ENCODE results near the gene SPOUT1.

SPOUT1 gene

DNA sequence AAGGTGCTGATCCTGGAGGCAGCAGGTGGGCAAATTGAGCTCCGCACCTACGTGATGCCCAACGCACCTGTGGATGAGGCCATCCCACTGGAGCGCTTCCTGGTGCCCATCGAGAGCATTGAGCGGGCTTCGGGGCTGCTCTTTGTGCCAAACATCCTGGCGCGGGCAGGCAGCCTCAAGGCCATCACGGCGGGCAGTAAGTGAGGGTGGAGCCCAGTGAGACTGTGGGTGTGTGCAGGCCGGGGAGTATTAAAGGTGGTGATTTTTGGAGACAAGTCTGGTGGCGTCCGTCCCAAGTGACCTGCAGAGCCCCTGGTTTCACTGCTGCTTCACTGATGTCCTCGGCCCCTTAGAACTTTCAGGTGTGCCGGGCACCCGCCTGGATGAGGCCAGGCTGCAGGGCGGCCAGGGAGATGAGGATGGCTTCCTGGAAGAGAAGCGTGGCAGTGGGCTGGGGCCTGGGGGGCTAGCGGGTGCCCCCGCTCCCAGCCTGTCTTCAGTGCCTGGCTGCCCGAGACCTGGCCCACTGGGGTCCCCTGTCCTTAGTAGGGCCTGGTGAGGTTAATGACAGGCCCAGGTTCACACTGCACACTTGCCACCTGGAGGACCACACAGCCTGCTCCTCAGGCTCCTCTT is 7.1 kb downstream of the SPOUT1 start:
- DNase-seq (ENCODE audit: low read depth, low spot score) = no peak
- Histone ChIP-seq H3K27me3 (ENCODE audit: control insufficient read depth, insufficient read depth, low read length) (no peaks in the 10 kb centered on the region), H3K36me3 (ENCODE audit: control insufficient read depth, insufficient read depth, low read length) (peaks cover 46% of the 10 kb centered on the region), H3K4me3 (ENCODE audit: low read length) (no peak overlapping the region), H3K4me1 (ENCODE audit: control insufficient read depth, insufficient read depth, low read length) (no peaks in the 10 kb centered on the region; the same call in 1 of the 2 replicates), H3K9me3 (ENCODE audit: control insufficient read depth, insufficient read depth, low read length) (no peaks in the 10 kb centered on the region), H3K27ac (ENCODE audit: low read length) (no peak overlapping the region)
- WGBS (ENCODE audit: insufficient coverage, insufficient read length) = no CpG with 5 or more reads among the region's 22 CpGs

GRCh38 chr9:128821584-128822406 is 7.8 kb downstream of the SPOUT1 start:
- no peaks in the 10 kb centered on the region for H3K27me3 ChIP-seq (ENCODE audit: control insufficient read depth, insufficient read depth, low read length)
- H3K4me3 ChIP-seq (ENCODE audit: low read length) = no peak overlapping the region
- DNase-seq (ENCODE audit: low read depth, low spot score) = no peak
- no CpG with 5 or more reads among the region's 16 CpGs for WGBS (ENCODE audit: insufficient coverage, insufficient read length)
- H3K4me1 ChIP-seq (ENCODE audit: control insufficient read depth, insufficient read depth, low read length) = no peaks in the 10 kb centered on the region; the same call in 1 of the 2 replicates
- no peak overlapping the region for H3K27ac ChIP-seq (ENCODE audit: low read length)
- no peaks in the 10 kb centered on the region for H3K9me3 ChIP-seq (ENCODE audit: control insufficient read depth, insufficient read depth, low read length)
- peaks cover 41% of the 10 kb centered on the region for H3K36me3 ChIP-seq (ENCODE audit: control insufficient read depth, insufficient read depth, low read length)

GRCh38 chr9:128820665-128821583 is 8.7 kb downstream of the SPOUT1 start:
- H3K9me3 ChIP-seq (ENCODE audit: control insufficient read depth, insufficient read depth, low read length) = no peaks in the 10 kb centered on the region
- no peaks in the 10 kb centered on the region; the same call in 1 of the 2 replicates for H3K4me1 ChIP-seq (ENCODE audit: control insufficient read depth, insufficient read depth, low read length)
- H3K27me3 ChIP-seq (ENCODE audit: control insufficient read depth, insufficient read depth, low read length) = no peaks in the 10 kb centered on the region
- no CpG with 5 or more reads among the region's 24 CpGs for WGBS (ENCODE audit: insufficient coverage, insufficient read length)
- H3K36me3 ChIP-seq (ENCODE audit: control insufficient read depth, insufficient read depth, low read length) = peaks cover 33% of the 10 kb centered on the region
- H3K4me3 ChIP-seq (ENCODE audit: low read length) = no peak overlapping the region
- DNase-seq (ENCODE audit: low read depth, low spot score) = no peak
- no peak overlapping the region for H3K27ac ChIP-seq (ENCODE audit: low read length)

- no peaks in the 10 kb centered on the region for H3K9me3 ChIP-seq (ENCODE audit: control insufficient read depth, insufficient read depth, low read length)
- no peak overlapping the region; the same call in 1 of the 2 replicates for H3K4me3 ChIP-seq (ENCODE audit: low read length)
- no CpG with 5 or more reads among the region's 18 CpGs for WGBS (ENCODE audit: insufficient coverage, insufficient read length)
- DNase-seq (ENCODE audit: low read depth, low spot score) = no peak
- H3K36me3 ChIP-seq (ENCODE audit: control insufficient read depth, insufficient read depth, low read length) = peaks cover 26% of the 10 kb centered on the region
- H3K27me3 ChIP-seq (ENCODE audit: control insufficient read depth, insufficient read depth, low read length) = no peaks in the 10 kb centered on the region
- H3K27ac ChIP-seq (ENCODE audit: low read length) = no peak overlapping the region
- no peaks in the 10 kb centered on the region; the same call in 1 of the 2 replicates for H3K4me1 ChIP-seq (ENCODE audit: control insufficient read depth, insufficient read depth, low read length)
These were observed 9.6 kb downstream of the SPOUT1 start for GRCh38 chr9:128819716-128820664.

DNA sequence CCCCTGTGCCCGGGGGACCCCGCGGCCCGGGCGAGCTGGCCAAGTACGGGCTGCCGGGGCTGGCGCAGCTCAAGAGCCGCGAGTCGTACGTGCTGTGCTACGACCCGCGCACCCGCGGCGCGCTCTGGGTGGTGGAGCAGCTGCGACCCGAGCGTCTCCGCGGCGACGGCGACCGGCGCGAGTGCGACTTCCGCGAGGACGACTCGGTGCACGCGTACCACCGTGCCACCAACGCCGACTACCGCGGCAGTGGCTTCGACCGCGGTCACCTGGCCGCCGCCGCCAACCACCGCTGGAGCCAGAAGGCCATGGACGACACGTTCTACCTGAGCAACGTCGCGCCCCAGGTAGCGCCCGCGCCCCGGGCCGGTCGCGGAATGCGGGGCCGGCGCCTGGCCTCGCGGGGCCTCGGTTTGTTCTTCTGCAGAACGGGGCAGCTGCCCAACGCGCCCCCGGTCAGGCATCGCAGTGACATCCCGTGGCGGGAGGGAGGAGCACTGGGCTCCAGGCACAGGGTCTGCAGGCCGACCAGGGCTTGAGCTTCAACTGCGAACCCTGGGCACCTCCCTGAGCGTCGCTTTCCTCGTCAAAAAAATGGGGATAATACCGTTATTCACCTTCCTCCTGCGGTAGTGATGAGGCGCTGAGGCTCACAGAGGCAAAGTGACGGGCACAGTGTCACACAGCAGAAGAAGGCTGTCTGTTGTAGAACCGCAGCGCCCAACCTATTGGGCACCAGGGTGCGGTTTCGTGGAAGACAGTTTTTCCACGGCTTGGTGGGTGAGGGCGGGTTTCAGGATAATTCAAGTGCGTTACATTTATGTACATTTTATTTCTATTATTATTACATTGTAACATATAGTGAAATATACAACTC is 10.5 kb downstream of the SPOUT1 start:
- Histone ChIP-seq H3K27me3 (ENCODE audit: control insufficient read depth, insufficient read depth, low read length) (no peaks in the 10 kb centered on the region), H3K4me3 (ENCODE audit: low read length) (peak overlapping the region; percentile 60), H3K36me3 (ENCODE audit: control insufficient read depth, insufficient read depth, low read length) (peaks cover 17% of the 10 kb centered on the region), H3K27ac (ENCODE audit: low read length) (no peak overlapping the region), H3K9me3 (ENCODE audit: control insufficient read depth, insufficient read depth, low read length) (no peaks in the 10 kb centered on the region), H3K4me1 (ENCODE audit: control insufficient read depth, insufficient read depth, low read length) (no peaks in the 10 kb centered on the region; the same call in 1 of the 2 replicates)
- no peak for DNase-seq (ENCODE audit: low read depth, low spot score)
- no CpG with 5 or more reads among the region's 90 CpGs for WGBS (ENCODE audit: insufficient coverage, insufficient read length)

DNA sequence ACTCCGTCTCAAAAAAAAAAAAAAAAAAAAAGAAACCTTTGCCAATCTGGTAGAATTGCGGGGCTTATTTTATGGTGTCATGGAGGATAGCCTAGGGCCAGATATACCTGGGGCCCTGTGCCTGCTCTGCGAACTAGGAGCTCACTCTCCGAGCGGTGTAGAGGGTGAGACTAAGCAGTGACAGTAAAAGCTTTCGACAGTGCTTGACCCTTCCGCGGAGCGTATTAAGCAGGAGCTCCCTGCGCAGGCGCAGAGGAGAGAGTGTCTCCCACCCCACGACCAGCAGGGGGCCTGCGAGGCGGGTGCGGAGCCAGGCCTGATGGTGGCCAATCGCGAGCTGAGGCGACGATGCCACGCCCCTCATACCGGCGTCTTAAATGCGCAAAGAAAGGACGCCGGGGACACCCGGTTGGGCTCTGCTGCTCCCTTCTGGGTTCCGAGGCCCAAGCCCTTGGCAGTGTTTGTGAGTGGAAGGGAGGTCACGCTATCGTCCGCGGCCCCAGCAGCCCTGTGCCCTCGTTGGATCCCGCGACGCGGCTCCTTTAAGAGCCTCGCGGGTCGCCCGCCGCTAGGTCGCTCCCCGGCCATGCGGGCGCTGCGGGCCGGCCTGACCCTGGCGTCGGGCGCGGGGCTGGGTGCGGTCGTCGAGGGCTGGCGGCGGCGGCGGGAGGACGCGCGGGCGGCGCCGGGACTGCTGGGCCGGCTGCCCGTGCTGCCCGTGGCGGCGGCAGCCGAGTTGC is 11.3 kb downstream of the SPOUT1 start, which contains the start of gene ENDOG:
ENDOG (plus strand) TSS at position 402 of the 740 bp plus-strand sequence; CDS start at position 587, 185 bp downstream.
- DNase-seq (ENCODE audit: low read depth, low spot score) = peak; percentile 93
- H3K27me3 ChIP-seq (ENCODE audit: control insufficient read depth, insufficient read depth, low read length) = no peaks in the 10 kb centered on the region
- H3K9me3 ChIP-seq (ENCODE audit: control insufficient read depth, insufficient read depth, low read length) = no peaks in the 10 kb centered on the region
- no peak within 1 kb of the TSS for H3K27ac ChIP-seq (ENCODE audit: low read length)
- peaks cover 12% of the 10 kb centered on the region for H3K36me3 ChIP-seq (ENCODE audit: control insufficient read depth, insufficient read depth, low read length)
- no CpG with 5 or more reads among the region's 70 CpGs for WGBS (ENCODE audit: insufficient coverage, insufficient read length)
- no peaks in the 10 kb centered on the region; the same call in 1 of the 2 replicates for H3K4me1 ChIP-seq (ENCODE audit: control insufficient read depth, insufficient read depth, low read length)
- peak within 1 kb of the TSS; percentile 60 for H3K4me3 ChIP-seq (ENCODE audit: low read length)

GRCh38 chr9:128810873-128811272 is 18.7 kb downstream of the SPOUT1 start:
- WGBS (ENCODE audit: insufficient coverage, insufficient read length) = no CpG with 5 or more reads among the region's 5 CpGs

GRCh38 chr9:128809831-128810230 is 19.8 kb downstream of the SPOUT1 start:
- no peak overlapping the region for H3K27ac ChIP-seq (ENCODE audit: low read length)
- no CpG with 5 or more reads among the region's 2 CpGs for WGBS (ENCODE audit: insufficient coverage, insufficient read length)

More at GRCh38 chr9:128810873-128811272, 18.7 kb downstream of the SPOUT1 start:
- Histone ChIP-seq H3K4me3 (ENCODE audit: low read length) (no peak overlapping the region), H3K36me3 (ENCODE audit: control insufficient read depth, insufficient read depth, low read length) (peaks cover 14% of the 10 kb centered on the region), H3K27me3 (ENCODE audit: control insufficient read depth, insufficient read depth, low read length) (no peaks in the 10 kb centered on the region), H3K9me3 (ENCODE audit: control insufficient read depth, insufficient read depth, low read length) (no peaks in the 10 kb centered on the region), H3K27ac (ENCODE audit: low read length) (no peak overlapping the region), H3K4me1 (ENCODE audit: control insufficient read depth, insufficient read depth, low read length) (no peaks in the 10 kb centered on the region)
- DNase-seq (ENCODE audit: low read depth, low spot score) = no peak

More at GRCh38 chr9:128809831-128810230, 19.8 kb downstream of the SPOUT1 start:
- Histone ChIP-seq H3K4me1 (ENCODE audit: control insufficient read depth, insufficient read depth, low read length) (no peaks in the 10 kb centered on the region), H3K27me3 (ENCODE audit: control insufficient read depth, insufficient read depth, low read length) (no peaks in the 10 kb centered on the region), H3K4me3 (ENCODE audit: low read length) (no peak overlapping the region), H3K9me3 (ENCODE audit: control insufficient read depth, insufficient read depth, low read length) (no peaks in the 10 kb centered on the region), H3K36me3 (ENCODE audit: control insufficient read depth, insufficient read depth, low read length) (peaks cover 17% of the 10 kb centered on the region)
- DNase-seq (ENCODE audit: low read depth, low spot score) = no peak

All from iPS DF 6.9 (cell line).